ENCODE measurements around the gene RDH13.

The RDH13 gene

DNA sequence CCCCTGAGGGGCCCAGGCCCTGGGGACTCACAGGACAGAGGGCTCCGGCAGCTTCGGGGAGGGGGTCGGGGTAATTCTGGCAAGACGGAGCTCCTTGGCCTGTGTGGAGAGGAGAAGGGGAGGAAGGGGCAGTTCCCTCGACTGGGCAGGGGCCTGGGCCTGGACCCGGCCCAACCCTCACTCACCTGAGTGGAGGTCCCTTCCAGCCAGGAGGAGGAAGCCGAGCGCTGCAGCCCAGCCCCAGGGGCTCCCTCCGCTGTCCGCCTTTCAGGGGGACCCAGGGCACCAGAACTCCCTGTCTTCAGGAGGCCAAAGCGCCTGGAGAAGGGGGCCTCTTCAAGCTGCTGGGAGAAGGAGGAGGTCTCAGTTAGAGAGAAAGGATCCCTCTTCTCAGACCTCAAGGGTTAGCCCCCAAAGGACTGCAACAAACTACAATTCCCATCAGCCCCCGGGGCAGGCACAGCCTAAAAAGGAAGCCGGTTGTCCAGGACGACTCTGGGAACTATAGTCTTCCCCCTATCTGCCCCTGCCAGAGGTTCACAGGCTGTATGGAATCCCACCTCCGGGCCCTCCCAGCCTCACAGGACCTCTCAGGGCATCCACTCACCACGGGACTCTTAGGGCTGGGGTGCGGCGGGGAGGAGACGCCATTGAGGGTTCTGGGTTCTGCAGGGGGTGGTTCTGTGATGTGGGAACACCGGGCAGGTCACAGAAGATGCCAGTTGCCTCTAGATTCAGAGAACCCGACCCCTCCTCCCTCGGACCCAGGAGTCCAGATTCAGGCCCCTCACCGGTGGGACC lies 32.5 kb upstream of the RDH13 start:
- no peak overlapping the region for H3K4me2 ChIP-seq
- no peaks in the 10 kb centered on the region for H3K79me2 ChIP-seq (ENCODE audit: insufficient read depth, low read depth)
- H2AFZ ChIP-seq (ENCODE audit: low read depth): no peak overlapping the region
- H3K4me3 ChIP-seq (IDR thresholded peaks at IDR 0.05; ENCODE audit: insufficient read depth, low read depth, low read length): no peak overlapping the region
- no peaks in the 10 kb centered on the region for H3K27me3 ChIP-seq (ENCODE audit: insufficient read depth, low read depth)
- H3K4me1 ChIP-seq (ENCODE audit: low read depth, poor library complexity, severe bottlenecking): no peaks in the 10 kb centered on the region
- no peaks in the 10 kb centered on the region for H4K20me1 ChIP-seq (ENCODE audit: insufficient read depth)
- TF ChIP-seq, protein P1, sequence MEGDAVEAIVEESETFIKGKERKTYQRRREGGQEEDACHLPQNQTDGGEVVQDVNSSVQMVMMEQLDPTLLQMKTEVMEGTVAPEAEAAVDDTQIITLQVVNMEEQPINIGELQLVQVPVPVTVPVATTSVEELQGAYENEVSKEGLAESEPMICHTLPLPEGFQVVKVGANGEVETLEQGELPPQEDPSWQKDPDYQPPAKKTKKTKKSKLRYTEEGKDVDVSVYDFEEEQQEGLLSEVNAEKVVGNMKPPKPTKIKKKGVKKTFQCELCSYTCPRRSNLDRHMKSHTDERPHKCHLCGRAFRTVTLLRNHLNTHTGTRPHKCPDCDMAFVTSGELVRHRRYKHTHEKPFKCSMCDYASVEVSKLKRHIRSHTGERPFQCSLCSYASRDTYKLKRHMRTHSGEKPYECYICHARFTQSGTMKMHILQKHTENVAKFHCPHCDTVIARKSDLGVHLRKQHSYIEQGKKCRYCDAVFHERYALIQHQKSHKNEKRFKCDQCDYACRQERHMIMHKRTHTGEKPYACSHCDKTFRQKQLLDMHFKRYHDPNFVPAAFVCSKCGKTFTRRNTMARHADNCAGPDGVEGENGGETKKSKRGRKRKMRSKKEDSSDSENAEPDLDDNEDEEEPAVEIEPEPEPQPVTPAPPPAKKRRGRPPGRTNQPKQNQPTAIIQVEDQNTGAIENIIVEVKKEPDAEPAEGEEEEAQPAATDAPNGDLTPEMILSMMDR (conservative IDR thresholded peaks at IDR 0.05; ENCODE audit: low read depth, low read length): no peak
- H3K27ac ChIP-seq: no peak overlapping the region
- H3K36me3 ChIP-seq (ENCODE audit: insufficient read depth): no peaks in the 10 kb centered on the region
- H3K9ac ChIP-seq: no peak overlapping the region

DNA sequence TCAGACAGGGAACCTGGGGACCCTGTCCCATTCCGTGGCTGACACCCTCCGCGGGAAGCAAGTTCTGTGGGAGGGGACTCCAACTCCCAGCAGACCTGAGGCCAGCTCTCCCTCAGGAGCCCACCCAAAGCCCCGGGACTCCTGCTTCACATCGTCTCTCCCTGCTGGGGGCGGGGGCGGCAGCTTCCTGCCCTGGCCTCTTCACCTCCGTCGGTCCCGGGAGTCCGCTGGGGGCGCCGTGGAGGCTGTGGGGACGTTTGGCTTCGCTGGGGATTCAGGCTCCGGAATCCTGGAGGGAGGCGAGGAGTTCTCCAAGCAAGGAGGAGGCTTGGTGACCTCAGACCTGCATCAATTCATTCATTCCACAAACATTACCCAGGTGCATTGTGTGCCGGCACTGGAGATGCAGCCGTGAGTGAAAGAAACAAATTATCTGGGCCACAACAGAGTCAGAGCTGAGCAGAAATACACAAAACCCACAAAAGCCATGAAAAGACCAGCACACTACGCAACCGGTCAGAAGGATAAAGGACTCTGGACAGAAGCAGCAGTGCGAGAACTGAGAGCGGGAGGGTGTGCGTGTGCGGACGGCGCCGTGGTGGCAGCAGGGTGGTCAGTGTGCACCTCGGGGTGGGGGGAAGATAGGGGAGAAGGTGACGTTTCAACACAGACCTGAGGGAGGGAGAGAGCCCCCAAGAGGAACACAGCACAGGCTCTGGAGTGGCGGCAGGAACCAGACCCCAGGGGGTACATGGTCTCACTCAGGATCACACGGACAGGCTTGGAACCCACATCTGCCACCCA lies 31.7 kb upstream of the RDH13 start:
- no peak overlapping the region for H3K4me3 ChIP-seq (IDR thresholded peaks at IDR 0.05; ENCODE audit: insufficient read depth, low read depth, low read length)
- H3K4me2 ChIP-seq: no peak overlapping the region
- H3K27me3 ChIP-seq (ENCODE audit: insufficient read depth, low read depth): no peaks in the 10 kb centered on the region
- TF ChIP-seq, protein P1 (conservative IDR thresholded peaks at IDR 0.05; ENCODE audit: low read depth, low read length): no peak
- no peak overlapping the region for H2AFZ ChIP-seq (ENCODE audit: low read depth)
- no peak overlapping the region for H3K9ac ChIP-seq
- no peaks in the 10 kb centered on the region for H3K36me3 ChIP-seq (ENCODE audit: insufficient read depth)
- H3K4me1 ChIP-seq (ENCODE audit: low read depth, poor library complexity, severe bottlenecking): no peaks in the 10 kb centered on the region
- no peaks in the 10 kb centered on the region for H3K79me2 ChIP-seq (ENCODE audit: insufficient read depth, low read depth)
- H4K20me1 ChIP-seq (ENCODE audit: insufficient read depth): no peaks in the 10 kb centered on the region
- H3K27ac ChIP-seq: no peak overlapping the region

DNA sequence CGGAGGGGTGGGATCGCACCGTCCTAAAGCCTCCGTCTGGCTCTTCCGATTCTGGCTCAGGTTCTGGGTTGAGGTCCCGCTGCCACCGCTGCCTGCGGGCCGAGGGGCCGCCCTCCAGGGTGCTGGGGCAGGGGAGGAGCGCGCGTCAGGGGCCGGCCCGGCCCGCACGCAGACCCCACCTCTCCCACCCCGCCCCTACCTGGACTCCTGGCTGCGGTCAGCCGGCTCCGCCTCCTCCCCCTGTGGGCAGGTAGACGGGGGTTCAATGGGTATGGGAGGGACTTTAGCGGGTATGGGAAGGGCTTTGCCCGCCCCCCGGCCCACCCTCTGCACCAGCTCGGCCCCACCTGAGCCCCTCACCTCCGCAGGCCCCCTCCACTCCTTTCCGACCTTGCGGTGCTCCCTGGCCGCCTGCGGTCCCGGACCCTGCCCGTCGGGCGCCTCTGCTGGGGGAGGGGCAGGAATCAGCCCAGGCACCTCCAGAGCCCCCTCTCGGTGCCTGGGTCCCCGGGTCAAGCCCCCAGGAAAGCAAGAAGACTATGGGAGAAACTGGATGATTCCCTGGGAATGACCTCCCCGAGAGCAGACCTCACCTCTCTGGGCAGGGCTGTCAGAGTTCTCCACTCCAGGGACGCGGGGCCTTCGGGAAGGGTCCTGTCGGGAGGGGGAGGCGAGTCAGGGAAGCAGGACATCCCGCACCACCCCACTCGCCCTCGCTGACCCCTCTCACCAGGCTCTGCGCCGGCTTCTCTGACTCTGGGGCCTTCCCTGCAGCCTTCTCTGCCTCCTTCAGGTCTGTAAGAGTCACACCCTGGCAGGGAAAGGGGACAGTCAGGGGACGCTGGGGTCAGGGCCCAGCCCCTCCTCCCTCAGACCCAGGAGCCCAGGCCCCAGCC lies 29.7 kb upstream of the RDH13 start:
- Histone ChIP-seq H3K9ac (no peak overlapping the region), H3K4me1 (ENCODE audit: low read depth, poor library complexity, severe bottlenecking) (no peaks in the 10 kb centered on the region), H2AFZ (ENCODE audit: low read depth) (no peak overlapping the region), H3K36me3 (ENCODE audit: insufficient read depth) (no peaks in the 10 kb centered on the region), H3K4me2 (no peak overlapping the region), H3K79me2 (ENCODE audit: insufficient read depth, low read depth) (no peaks in the 10 kb centered on the region), H3K4me3 (IDR thresholded peaks at IDR 0.05; ENCODE audit: insufficient read depth, low read depth, low read length) (no peak overlapping the region), H3K27ac (no peak overlapping the region), H4K20me1 (ENCODE audit: insufficient read depth) (no peaks in the 10 kb centered on the region), H3K27me3 (ENCODE audit: insufficient read depth, low read depth) (no peaks in the 10 kb centered on the region)
- TF ChIP-seq, protein P1 (conservative IDR thresholded peaks at IDR 0.05; ENCODE audit: low read depth, low read length): no peak

DNA sequence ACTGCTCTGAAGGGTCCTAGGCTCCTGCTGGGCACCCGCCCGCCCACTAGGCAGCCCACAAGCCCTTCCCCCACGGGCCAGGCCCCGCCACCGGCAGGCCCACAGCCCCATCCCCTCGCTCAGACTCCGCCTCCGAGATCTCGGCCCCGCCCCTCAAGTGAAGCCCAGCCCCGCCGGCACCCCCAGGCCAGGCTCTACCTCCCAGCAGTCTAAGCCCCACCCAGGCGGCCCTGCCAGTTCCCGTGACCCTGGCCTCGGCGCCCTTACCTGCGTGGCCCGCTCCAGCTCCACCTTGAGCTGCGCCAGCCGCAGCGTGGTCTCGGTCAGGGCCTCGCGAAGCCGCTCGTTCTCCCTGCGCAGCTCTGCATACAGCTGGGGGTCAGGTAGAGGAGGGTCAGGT lies 29.0 kb upstream of the RDH13 start:
- TF ChIP-seq, protein P1 (conservative IDR thresholded peaks at IDR 0.05; ENCODE audit: low read depth, low read length): no peak
- Histone ChIP-seq H3K4me3 (IDR thresholded peaks at IDR 0.05; ENCODE audit: insufficient read depth, low read depth, low read length) (no peak overlapping the region), H2AFZ (ENCODE audit: low read depth) (no peak overlapping the region), H3K27ac (no peak overlapping the region), H3K36me3 (ENCODE audit: insufficient read depth) (no peaks in the 10 kb centered on the region), H3K79me2 (ENCODE audit: insufficient read depth, low read depth) (no peaks in the 10 kb centered on the region), H4K20me1 (ENCODE audit: insufficient read depth) (no peaks in the 10 kb centered on the region), H3K9ac (no peak overlapping the region), H3K4me1 (ENCODE audit: low read depth, poor library complexity, severe bottlenecking) (no peaks in the 10 kb centered on the region), H3K27me3 (ENCODE audit: insufficient read depth, low read depth) (no peaks in the 10 kb centered on the region), H3K4me2 (no peak overlapping the region)

Measured in KMS-11 (cell line).